ENCODE measurements around the gene GPR151.

The GPR151 gene

GRCh38 chr5:146519554-146519953, 3.6 kb upstream of the GPR151 start:
- DNase-seq, result peak in 1 of 4 experiments; percentile 5

- DNase-seq, result no peak
Measured at GRCh38 chr5:146515473-146516150, 378 bp downstream of the GPR151 start.

- no peak for DNase-seq
Measured at GRCh38 chr5:146514575-146514974, 1.4 kb downstream of the GPR151 start.

GRCh38 chr5:146513462-146513861, 2.5 kb downstream of the GPR151 start:
- DNase-seq, result no peak

DNA sequence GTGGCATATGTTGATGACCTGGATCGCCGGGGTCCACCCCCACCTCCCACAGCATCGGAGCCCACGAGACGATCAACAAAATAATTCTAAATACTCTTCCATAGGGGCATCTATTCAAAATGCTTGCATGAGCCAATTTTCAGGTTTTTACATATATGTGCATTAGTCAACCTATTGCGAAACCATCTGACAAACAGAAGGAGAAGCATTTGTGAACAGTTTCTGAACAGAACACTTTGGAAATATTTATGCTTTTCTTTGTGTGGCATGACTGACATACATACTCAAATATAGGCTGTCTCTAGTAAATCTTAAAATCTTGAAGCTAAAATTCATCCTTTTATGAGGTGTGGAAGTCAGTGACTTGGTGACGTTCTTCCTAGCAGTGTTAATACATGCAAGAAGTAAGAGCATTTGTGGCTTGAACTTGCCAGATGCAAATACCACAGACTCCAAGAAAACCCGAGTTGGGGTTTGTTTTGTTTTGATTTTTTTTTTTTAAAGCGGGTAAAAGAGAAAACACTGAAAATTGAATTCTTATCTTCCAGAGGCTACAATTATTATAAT, 5.3 kb downstream of the GPR151 start:
- DNase-seq, result peak in 3 of 4 experiments; percentile 5 to 55 (median 36)

DNA sequence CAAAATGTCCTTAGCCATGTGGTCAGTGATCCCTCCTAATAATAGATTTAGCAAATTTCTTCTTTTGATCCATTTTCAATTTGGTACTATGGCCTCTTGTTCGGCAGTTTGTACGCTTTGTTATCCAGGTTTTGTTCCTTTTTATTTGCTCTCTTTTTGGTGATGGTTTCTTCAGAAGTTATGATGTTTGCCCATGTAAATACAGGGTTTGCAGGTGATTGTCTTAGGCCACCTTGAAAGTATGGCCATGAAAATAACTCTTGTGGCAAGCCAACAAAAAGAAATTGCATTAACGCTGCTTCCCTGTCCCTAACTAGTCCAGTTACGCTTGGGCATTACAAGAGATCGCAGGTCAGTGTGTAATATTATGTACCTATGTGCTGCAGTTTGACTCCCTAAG, 8.6 kb downstream of the GPR151 start:
- DNase-seq, result no peak

DNA sequence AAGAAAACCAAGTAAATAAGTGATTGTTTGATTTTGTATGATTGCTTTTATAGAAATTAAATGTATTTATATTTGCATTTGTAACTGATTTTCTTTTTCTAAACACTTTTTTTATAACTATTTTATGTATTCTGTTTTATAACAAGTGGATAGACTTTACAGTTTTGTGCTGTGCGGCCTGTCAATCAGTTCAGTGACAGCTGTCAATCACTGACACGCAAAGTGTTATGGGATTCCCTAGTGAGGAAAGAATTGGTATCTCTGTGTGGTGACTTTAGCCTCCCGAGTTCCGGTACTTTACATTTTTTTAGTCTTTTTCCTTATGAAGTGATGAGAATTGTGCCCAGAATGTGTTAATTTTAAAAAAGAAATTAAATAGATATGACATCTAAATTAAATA, 16.3 kb downstream of the GPR151 start:
- DNase-seq, result no peak

DNA sequence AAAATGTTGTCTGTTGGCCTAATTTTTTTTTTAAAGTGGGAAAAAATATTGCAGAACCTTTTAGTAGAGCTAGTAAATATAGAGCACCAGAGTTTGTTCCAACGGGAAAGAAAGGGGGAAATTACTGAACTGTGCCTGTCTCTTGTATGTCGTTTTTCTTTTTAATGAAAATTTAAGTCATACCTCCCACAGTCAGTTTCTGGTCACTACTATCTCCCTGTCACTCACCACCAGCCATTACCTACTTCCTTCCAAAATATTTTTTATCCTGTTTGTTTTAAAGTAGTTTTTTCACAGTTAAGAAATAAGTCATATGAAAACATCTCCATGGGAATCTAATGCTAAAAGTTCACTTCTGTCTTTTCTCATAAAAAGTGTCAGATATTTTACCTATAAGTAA, 21.3 kb downstream of the GPR151 start:
- no peak for DNase-seq

- DNase-seq, result no peak
Measured at GRCh38 chr5:146490089-146490843, 25.7 kb downstream of the GPR151 start.

DNA sequence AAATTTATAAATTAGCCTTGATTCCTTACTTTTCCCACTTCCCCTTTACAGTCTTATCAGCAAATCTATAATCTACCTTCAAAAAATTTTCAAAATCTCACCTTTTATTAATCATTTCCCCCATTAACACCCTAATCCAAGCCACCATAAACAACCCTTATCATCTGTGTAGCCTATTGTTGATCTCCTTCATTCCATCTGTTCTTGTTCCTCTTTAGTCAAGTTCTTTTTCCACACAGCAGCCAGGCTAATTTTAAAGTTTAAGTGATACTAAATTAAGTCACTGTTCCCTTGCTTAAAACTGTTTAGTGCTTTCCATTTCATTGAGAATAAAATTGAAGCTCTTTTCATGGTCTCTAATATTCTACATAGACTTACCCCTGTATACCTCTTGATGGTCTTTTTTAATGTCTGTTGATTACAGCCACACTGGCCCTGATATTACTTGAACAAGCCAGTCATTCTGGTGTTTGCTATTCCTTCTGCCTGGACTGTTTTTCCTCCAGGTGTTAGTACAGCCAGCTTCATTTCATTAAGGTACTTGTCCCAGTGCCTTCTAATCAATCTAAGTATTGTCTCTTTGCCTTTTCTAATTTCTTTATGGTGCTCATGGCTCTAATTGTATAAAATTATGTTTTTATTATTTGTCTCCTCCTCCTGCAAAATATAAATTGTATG, 31.1 kb downstream of the GPR151 start:
- DNase-seq, result no peak

- DNase-seq, result no peak
Measured at GRCh38 chr5:146482775-146483174, 33.2 kb downstream of the GPR151 start.

DNA sequence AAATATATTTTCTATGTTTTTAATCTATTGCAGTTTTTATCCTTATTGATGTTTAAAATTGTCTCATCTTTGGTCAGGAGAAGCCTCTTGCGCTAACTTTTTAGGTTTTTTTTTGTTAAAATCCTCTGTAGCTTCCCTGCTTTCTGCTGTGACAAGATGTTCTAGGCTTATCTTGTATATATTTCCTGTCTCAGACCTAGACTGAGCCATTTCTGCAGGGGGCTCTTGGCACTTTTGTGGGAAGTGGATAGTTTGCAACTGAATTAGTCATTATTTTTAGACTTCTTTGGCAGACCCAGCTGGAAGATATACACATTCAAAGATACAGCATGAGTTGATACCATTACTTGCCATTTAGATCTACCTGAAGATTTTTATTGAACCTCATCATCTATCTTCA, 40.1 kb downstream of the GPR151 start:
- DNase-seq, result no peak

DNA sequence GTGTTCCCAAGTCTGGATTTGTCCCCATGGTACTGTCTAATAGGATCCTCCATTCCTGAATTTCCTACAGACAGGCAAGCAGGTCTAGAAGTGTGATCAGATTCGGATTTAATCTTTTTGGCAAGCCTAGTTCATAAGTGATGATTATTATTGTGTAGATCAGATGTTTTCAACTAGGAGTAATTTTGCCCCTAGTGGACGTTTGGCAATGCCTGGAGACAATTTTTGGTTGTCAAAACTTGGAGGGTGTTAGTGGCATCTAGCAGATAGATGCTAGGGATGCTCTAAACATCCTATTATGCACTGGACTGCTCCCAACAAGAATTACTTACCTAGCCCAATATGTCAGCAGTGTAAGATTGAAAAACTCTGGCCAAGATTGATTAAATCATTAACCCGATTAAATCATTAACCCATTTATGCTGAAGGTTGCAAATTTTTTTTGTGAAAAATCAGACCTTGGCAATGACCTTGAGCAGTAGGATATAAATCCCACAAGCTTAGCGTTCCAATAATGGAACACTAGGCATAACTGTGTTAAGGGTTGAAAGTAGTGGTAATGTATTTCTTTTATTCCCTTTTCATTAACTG, 40.7 kb downstream of the GPR151 start:
- DNase-seq, result no peak

- DNase-seq, result peak; percentile 30 to 75 (median 56)
Measured at GRCh38 chr5:146474065-146474464, 41.9 kb downstream of the GPR151 start.

GRCh38 chr5:146467760-146468159, 48.2 kb downstream of the GPR151 start:
- DNase-seq, result no peak

- DNase-seq, result peak in 2 of 4 experiments; percentile 6 to 17
Measured at GRCh38 chr5:146466521-146467349, 49.3 kb downstream of the GPR151 start.

- no peak for DNase-seq
Measured at GRCh38 chr5:146463446-146463845, 52.5 kb downstream of the GPR151 start.

Measured in suppressor macrophage (primary cell).